GM19238 (cell line): ENCODE data around the gene NANOG.
"Not testable (repeated sequence)": the region's sequence is repeated elsewhere in the genome, so short reads cannot be mapped to it uniquely, and the experiment has no call there.

ENCODE experiments used
- DNase-seq: peaks from one replicate; pipeline ENCODE4 v3.0.0; 2011; ENCODE audit warnings: low spot score; ENCODE audit not compliant: insufficient read length

Gene NANOG

DNA sequence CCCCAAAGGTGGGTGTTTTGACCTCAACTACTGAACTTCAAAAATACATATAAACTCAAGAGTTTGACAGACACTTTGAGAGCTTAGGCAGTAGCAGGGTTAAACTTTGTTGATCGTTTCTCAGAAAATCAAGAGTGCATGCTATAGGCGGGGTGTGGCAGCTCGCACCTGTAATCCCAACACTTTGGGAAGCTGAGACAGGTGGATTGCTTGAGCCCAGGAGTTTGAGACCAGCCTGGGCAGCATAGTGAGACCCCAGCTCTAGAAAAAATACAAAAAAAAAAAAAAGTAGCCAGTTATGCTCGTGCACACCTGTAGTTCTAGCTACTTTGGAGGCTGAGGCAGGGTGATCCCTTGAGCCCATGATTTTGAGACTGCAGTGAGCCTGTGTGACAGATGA, 12.3 kb downstream of the NANOG start:
- DNase-seq = no peak

DNA sequence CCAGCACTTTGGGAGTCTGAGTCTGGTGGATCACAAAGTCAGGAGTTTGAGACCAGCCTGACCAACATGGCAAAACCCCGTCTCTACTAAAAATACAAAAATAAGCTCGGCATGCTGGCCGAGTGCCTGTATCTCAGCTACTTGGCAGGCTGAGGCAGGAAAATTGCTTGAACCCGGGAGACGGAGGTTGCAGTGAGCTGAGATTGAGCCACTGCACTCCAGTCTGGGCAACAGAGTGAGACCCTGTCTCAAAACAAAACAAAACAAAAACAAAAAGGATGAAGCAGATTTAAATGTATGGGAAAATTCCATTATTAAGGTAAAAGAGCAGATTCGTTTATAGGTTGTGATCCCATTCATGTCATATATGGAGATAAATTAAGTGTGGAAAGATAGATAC, 17.1 kb downstream of the NANOG start:
- not testable (repeated sequence) for DNase-seq

DNA sequence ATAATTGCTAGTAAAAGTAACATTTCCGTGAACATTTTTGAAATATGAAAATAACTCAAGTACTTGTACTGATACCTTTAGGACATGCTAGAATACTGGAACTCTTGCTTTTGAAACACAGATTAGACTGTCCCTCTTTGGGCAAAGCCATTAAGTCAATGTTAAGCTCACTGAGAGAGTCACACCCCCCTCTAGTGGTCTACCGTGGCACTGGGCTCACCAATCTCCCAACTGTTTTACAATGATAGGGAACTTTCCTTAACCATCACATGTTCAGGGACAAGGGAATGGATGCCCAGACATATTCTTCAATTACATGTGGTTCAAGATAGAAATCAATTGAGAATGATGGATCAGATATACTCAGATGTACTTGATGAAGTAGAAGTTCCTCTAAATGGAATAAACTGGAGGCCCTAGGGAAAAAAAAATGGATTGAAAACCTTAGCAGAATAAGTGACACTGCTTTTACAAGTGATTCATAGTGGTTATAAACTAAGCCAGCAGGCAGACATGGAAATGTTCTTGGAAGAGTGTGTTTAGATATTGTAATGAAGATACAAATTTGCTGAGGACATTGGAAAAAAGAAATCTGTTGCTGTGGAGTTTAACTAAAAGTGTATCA, 17.8 kb downstream of the NANOG start:
- peak; percentile 31 for DNase-seq

DNA sequence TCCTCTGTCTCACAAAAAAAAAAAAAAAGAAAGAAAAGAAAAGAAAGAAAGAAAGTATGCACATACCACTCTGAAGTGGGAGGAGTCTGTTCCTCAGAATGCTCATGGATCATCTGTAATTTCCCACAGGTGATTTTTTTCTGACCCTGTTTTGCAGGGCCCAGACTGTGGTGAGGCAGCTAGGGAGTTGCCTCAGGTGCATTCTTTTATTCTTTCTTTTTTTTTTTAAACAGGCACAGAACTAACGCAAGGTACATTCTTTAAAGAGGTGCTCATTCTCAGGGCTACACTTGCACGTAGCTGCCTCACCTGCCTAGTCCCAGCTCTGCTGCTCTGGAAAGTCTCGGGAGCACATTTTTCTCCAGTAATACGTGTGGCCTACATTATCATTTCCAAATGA, 36.6 kb downstream of the NANOG start:
- DNase-seq = not testable (repeated sequence)

DNA sequence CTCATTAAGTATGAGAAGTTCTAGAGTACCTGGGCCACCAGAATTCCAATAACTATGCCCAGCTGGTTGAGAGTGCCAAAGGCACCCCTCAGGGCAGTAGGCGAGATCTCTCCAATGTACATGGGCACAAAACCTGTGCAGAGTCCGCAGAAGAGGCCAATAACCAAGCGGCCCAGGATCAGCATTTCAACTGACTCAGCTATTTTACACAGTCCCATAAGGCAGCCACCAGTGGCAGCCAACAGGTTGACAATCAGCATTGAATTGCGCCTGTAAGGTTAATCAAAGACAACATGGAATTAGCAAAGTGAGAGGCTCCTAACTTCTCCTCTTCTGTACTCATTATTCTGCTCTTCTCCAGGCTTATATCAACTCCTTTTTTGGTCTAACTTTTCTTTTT, 40.5 kb downstream of the NANOG start:
- not testable (repeated sequence) for DNase-seq

DNA sequence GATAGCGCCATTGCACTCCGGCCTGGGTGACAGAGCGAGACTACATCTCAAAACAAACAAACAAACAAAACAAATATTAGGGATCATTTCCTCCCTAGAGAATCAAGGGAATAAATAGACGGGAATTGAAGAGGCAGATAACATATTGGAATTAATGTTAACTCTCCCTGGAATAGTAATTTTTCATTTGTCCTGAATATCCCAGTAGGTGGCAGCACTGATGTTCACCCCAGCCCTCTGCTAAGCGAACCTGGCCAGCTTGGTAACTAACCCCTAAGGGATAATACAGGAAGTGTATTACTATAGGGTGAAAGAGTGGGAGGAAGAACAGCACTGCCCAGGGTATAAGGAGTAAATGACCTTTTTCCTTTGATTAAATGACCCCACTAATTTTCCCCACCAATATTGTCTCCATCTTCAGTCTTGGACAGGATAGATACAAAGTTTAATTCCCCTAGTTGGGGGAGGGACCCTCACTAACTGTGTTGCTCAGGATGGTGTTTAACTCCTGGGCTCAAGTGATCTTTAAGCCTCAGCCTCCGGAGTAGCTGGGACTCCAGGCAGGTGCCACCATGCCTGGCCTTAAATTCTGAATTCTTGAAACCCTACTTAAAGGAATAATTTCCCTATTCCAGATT, 43.0 kb downstream of the NANOG start:
- peak; percentile 37 for DNase-seq

DNA sequence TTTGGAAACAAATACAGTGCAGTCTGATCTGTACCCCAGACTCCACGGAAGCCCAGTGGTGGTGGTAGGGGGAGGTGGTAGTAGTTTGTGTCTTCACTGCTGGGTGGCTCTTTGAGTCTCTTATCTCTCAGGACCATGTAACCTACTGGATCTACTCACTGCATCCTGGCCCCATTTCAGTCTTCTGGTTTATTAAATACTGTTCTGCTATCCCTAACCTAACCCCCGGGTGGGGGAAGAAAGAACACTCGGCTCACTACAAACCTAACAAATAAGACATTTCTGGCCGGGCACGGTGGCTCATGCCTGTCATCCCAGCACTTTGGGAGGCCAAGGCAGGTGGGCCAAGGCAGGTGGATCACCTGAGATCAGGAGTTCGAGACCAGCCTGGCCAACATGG, 44.0 kb downstream of the NANOG start:
- DNase-seq = not testable (repeated sequence)

DNA sequence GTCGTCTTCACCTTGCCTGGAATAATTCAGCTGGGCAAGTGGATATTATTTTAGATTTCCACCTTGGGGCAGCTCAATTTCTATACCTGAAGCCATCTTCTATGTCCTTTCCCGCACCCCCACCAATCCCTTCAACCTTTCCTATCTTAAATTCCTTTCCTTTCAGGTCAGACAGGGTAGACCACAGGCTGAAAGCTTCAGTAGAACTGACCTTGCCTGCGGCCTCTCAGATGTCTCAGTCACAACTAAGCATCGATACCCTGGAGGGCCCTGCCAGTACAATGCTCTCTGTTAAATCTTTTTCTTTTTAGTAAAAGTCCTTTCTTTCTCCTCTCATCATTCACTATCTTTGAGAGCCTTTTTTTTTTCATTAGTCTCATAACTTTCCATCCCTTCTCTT, 44.6 kb downstream of the NANOG start:
- no peak for DNase-seq

DNA sequence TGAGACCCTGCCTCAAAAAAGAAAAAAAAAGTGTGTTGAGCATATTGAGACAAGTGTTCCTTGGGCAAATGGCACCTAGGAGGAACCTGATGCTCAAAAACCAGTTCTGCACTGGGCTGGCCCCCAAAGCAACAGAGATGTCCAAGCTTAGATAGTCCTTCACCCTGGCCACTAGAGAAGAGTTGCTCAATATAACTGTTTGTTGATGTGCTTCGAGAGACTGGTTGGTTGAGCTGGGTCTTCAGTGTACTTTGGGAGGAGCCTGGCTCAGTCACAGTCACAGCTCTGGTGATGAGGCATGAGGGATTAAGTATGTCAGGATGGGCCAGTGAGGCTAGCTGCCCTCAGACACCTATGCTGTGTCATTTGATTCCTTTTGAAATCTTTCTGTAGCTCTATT, 45.5 kb downstream of the NANOG start:
- no peak for DNase-seq

DNA sequence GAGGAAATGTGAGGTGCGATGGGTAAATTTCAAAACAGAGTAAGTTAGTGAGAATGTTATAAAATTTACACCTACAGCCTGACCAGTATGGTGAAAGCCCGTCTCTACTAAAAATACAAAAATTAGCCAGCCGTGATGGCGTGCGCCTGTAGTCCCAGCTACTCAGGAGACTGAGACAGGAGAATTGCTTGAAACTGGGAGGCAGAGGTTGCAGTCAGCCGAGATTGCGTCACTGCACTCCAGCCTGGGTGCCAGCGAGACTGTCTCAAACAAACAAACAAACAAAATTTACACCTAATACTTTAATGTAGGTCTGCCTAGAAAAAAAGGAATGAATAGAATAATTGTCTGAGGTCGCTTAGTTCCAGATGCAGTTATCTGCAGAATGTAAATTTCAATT, 45.9 kb downstream of the NANOG start:
- DNase-seq = no peak

DNA sequence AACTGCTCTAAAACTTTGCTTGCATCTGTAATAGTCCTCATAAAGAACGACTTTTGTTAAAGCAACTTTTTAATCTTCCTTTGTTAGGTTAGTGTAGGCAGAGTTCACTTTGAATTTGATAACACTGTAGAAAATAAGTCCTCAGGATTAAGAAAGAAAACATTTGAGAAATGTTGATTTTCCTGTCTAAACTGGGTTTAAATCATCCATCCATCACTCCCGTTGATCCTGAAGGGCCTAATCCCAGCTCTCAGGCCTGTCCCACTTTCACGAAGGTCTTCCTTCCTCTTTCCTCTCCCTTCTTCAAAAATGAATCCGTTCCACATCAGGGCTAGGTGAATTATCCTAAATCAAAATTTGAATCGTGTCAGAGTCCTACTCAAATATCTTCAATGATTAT, 46.6 kb downstream of the NANOG start:
- DNase-seq = no peak

DNA sequence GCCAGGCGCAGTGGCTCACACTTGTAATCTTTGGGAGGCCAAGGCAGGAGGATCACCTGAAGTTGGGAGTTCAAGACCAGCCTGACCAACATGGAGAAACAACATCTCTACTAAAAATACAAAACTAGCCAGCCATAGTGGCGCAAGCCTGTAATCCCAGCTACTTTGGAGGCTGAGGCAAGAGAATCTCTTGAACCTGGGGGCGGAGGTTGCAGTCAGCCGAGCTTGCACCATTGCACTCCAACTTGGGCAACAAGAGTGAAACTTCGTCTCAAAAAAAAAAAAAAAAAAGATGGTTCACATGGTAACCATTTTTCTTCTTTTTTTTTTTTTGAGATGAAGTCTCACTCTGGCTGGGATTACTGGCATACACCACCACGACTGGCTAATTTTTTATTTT, 48.2 kb downstream of the NANOG start:
- DNase-seq = no peak

DNA sequence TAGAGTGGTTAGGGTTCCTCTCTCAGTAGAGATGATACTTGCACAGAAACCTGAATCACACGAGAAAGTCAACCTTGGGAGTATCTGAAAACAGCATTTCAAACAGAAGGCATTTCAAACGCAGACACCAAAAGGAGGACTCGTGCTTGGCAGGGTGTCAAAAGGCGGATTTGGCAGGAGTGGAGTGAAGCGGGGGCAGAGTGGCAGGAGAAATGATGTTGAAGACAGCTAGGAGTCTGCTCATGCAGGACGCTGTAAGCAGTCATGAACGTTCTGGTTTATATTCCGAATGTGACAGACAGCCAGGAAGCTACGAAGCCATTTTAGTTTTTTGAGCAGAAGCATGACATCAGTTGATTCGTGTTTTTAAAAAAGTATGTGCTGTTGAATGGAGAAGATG, 50.0 kb downstream of the NANOG start:
- DNase-seq = not testable (repeated sequence)

DNA sequence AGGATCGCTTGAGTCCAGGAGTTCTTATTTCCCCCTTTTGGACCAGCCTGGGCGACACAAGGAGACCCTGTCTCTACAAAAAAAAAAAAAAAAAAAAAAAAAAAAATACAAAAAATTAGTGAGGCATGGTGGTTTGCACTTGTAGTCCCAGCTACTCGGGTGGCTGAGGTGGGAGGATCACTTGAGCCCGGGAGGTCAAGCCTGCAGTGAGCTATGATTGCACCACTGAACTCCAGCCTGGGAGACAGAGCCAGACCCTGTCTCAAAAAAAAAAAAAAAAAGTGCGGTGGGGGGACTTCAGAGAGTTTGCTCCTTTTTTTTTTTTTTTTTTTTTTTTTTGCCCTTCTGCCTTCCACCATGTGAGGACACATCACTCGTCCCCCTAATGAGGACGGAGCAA, 50.6 kb downstream of the NANOG start:
- DNase-seq = not testable (repeated sequence)

DNA sequence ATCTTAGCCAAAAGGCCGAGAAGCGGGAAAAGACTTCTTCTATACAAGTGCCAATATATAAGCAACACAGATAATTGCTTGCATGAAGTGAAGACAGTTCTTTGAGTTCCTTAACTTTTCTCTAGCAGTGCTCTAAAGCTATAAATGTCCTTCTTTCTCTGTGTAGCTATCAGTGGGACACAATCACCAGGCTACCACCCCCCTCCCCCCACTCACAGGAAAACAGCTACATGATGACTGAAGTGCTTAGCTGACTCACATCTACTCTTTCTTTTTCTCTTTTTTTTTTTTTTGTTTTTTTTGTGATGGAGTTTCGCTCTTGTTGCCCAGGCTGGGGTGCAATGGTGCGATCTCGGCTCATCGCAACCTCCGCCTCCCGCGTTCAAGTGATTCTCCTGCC, 53.2 kb downstream of the NANOG start:
- not testable (repeated sequence) for DNase-seq

DNA sequence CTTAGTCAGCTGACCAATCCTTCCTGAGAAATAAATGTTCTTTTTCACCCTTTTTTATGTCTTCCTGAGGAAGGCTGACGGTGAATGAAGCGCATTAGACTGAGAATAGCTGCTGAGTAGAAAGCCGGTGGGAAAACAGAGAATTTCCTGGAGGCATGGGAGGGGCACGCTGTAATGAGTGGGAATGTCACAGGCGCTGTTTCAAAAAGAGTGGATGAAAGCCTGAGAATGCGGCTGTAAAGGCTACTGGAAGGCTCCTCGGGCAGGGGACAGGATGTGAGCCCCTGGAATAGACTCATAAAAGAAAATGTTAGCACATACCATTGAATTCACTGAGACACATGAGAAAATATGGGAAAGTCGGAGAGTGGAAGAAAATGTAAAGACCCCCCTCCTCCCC, 53.9 kb downstream of the NANOG start:
- not testable (repeated sequence) for DNase-seq

DNA sequence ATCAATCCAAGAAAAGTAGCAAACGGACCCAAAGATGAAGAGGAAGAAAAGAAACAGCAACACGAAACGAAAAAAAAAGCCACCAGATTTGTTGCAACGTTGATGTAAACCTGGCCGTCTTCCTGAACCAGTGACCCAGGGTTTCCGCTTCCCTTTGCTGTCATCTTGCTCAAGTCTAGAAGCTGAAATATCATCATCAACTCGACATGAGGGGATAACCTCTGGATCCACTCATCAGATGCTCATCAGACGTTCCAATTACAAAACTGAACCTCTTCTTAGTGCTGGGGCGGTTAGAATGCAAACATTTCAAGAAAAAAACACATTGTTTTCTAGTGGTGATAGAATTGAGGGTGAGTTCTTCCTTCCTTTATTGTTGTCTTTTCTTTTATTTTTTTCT, 54.4 kb downstream of the NANOG start:
- DNase-seq = not testable (repeated sequence)

DNA sequence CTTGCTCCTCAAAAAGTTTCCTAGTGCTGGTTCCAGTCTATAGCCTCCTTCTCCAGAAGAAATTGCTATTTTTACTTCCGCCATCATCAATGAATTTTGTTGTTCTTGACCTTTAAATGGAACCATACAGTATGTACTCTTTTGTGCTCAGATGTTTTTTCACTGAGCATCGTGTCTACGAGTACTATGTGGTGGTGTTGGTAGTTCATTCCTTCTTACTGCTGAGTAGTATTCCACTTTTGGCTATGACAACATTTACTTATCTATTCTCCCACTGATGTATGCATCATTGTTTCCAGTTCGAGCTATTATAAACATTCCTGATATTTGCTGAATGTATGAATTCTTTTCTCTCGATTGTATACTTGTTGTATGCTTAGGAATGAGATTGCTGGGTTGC, 54.9 kb downstream of the NANOG start:
- no peak for DNase-seq

DNA sequence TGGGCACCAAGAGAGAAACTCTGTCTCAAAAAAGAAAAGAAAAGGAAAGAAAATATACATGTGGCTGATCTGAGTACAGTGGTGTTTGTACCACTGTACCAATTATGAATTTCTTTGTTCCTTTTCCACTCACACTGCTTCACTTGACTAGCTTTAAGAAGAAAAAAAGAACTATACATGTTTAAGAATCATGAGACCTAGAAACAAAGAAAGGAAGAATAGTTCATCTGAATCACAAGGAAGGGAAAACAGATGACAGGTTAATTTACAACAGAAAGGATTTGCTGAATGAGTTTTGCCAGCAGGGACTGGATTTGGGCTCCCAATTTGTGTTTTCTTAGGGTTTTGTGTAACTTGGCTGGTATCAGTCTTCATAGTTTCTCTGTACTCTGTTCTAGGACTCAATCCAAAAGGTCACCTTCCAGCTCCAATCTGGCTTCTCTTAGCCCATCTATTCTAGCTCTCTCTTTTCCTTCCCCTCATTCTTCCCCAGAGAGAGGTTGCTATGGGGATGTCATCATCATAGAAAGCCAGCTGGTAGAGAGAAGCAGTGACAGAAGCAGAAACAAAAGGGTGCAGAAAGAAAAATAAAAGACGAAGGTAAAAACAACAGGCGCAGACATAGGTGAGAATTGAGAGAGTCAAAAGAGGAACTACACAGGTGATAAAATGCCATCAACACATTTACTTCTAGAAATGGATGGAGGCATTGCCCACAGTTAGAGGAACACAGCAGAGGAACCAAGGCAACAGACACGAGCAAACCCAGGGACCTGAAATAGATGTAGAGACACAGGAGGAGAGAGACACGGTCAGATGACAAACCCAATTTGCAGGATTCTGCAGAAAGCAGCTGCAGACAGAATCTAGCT, 58.3 kb downstream of the NANOG start:
- DNase-seq = not testable (repeated sequence)

DNA sequence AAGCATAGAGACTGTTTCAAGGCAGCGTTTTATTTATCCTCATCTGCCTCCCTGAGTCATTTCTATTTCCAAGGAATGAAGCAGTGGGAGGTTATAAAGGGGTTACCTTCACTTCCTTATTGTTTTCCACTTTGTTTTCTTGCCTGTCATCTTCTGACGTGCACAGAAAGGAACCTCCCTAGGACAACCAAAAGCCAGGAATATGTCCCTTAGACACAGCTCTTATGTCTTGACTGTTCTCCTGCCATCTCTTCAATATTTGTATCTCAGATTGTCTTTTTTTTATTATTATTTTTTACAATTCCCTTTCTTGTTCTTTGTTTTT, 58.9 kb downstream of the NANOG start:
- DNase-seq = not testable (repeated sequence)
